Measurements from ENCODE around the gene NAV3. TPM values are rescaled to one million over a fixed set of nuclear protein-coding genes. Genes with fewer than 3 reads are reported as not detected.

NAV3 gene
- total and polyA plus RNA-seq, 9 donors: 10.5 to 63.9 (median 31.5) TPM

DNA sequence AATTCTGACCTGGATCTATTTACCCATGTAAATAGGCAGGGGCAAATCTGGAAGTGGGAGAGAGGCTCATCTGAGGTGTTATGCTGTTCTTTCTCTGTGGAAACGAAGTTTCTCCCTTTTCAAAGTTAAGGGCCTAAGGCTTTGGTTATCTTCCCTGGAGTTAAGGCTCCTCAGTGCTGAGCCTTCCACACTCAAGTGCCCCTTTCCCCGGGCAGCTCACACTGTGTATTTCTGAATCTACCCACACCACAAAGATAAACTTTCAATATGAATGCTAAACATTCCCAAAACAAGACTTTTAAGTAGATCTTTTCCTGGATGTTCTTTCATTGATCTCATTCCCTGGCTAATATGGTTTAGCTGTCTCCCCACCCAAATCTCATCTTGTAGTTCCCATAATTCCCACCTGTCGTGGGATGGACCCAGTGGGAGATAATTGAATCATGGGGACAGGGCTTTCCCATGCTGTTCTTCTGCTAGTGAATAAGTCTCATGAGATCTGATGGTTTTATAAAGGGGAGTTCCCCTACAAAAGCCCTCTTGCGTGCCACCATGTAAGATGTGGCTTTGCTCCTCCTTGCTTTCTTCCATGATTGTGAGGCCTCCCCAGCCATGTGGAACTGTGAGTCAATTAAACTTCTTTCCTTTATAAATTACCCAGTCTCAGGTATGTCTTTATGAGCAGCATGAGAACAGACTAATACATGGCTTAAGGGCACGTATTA is 251.1 kb downstream of the NAV3 start:
- no peaks in the 10 kb centered on the region for H3K4me1 ChIP-seq (ENCODE audit: insufficient read depth)
- WGBS, 3 donors: 96 to 97% (median 97%) methylated on average over 5 of the region's 5 CpGs
- no peaks in the 10 kb centered on the region for H3K27me3 ChIP-seq
- intact Hi-C loops (cut with DNase I): no loop called here
- DNase-seq: no peak
- no peaks in the 10 kb centered on the region for H3K36me3 ChIP-seq
- TF ChIP-seq, protein P1, sequence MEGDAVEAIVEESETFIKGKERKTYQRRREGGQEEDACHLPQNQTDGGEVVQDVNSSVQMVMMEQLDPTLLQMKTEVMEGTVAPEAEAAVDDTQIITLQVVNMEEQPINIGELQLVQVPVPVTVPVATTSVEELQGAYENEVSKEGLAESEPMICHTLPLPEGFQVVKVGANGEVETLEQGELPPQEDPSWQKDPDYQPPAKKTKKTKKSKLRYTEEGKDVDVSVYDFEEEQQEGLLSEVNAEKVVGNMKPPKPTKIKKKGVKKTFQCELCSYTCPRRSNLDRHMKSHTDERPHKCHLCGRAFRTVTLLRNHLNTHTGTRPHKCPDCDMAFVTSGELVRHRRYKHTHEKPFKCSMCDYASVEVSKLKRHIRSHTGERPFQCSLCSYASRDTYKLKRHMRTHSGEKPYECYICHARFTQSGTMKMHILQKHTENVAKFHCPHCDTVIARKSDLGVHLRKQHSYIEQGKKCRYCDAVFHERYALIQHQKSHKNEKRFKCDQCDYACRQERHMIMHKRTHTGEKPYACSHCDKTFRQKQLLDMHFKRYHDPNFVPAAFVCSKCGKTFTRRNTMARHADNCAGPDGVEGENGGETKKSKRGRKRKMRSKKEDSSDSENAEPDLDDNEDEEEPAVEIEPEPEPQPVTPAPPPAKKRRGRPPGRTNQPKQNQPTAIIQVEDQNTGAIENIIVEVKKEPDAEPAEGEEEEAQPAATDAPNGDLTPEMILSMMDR (IDR thresholded peaks at IDR 0.05): no peak
- TF ChIP-seq POLR2A (IDR thresholded peaks at IDR 0.05) (no peak), EP300 (IDR thresholded peaks at IDR 0.05) (no peak)
- no peak overlapping the region for H3K27ac ChIP-seq
- no peaks in the 10 kb centered on the region for H3K9me3 ChIP-seq
- H3K4me3 ChIP-seq: no peak overlapping the region

DNA sequence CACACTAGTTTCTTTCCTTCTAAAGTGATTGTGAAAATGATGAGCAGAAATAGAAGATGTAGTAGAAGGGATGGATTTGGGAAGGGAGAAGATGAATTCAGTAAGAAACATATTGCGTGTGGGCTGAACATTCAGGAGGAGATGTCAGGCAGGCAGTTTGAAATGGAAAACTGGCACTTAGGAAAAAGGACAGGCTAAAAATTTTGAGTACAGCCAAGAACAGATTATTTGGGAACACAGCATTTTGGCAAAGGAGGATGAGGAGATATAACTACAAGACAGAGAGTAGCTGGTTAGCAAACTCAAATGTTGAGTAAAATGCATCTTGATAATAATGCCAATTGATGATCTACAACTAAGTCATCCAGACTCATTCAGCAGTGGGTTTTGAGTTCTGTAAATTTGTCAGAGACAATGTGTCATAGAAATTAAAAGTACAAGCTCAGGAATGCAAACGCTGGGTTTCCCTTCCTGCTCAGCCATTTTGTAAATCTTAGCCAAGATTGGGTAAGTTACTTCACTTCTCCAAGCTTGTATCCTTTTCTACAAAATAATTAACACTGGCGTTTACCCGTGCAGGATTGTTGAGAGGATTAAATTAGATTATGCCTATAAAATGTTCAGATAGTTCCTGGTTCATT is 255.0 kb downstream of the NAV3 start:
- Histone ChIP-seq H3K27me3 (no peaks in the 10 kb centered on the region), H3K9me3 (no peaks in the 10 kb centered on the region), H3K4me3 (no peak overlapping the region), H3K27ac (no peak overlapping the region), H3K36me3 (no peaks in the 10 kb centered on the region), H3K4me1 (ENCODE audit: insufficient read depth) (peaks cover 1% of the 10 kb centered on the region)
- intact Hi-C loops (cut with DNase I): no loop called here
- DNase-seq: no peak
- WGBS, 3 donors: 80 to 88% (median 88%) methylated on average over 4 of the region's 4 CpGs
- no peak for TF ChIP-seq EP300 (IDR thresholded peaks at IDR 0.05)
- TF ChIP-seq POLR2A (IDR thresholded peaks at IDR 0.05): no peak

DNA sequence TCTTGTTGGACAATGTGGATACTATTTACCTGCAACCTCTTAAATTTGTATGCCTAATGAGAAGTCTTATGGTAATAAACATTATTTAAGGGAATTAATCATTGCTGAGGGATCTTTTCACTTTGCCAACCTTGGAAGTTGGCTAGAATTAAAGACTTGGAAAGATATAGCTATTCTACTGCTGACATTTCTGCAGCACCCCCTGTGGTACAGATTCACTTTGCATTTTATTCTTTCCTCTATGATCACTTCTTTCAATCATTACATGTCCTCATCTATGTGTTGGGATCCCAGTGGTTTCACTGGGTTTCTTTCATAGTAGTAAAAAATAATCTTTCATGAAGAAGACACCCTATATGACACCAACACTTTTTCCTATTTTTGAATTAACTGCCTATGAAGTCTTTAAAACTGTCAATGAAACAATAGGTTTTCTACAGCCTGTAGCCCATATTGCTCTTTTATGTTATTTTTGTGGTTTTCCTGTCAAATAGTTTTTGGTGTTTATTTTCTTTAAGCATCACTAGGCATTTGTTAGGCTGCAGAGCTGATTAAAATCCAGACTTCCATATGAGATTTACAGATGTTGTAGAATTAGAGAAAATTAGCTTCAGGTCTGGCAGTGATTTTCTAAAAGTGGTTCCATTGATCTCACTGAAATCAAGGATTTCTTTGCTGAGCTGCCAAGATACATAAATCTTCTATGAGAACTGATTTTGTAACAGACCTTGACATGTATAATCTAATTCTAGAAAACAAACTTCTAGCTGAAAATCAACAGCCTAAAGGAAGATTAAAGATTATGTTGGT is 256.1 kb downstream of the NAV3 start:
- Histone ChIP-seq H3K27ac (no peak overlapping the region), H3K27me3 (no peaks in the 10 kb centered on the region), H3K4me3 (no peak overlapping the region), H3K4me1 (ENCODE audit: insufficient read depth) (peaks cover 1% of the 10 kb centered on the region), H3K36me3 (no peaks in the 10 kb centered on the region), H3K9me3 (no peaks in the 10 kb centered on the region)
- DNase-seq: no peak
- TF ChIP-seq, protein P1 (IDR thresholded peaks at IDR 0.05): no peak
- no peak for TF ChIP-seq POLR2A (IDR thresholded peaks at IDR 0.05)
- TF ChIP-seq EP300 (IDR thresholded peaks at IDR 0.05): no peak
- intact Hi-C loops (cut with DNase I): no loop called here

DNA sequence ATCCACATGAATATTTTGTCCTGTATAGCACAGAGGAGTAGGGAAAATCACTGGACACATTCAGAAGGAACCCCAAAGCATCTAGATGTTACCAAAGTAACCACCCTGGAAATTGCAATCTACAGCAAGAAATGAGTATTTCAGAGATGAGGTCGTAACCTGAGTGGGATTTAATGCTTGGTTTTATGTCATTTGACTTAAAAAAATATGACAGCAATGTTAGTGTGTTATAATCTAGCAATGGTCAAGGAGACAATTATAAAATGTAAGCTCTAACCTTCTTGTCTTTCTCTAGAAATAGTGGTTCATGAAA is 256.6 kb downstream of the NAV3 start:
- Histone ChIP-seq H3K27ac (no peak overlapping the region), H3K9me3 (no peaks in the 10 kb centered on the region), H3K27me3 (no peaks in the 10 kb centered on the region), H3K4me1 (ENCODE audit: insufficient read depth) (peaks cover 1% of the 10 kb centered on the region), H3K4me3 (no peak overlapping the region), H3K36me3 (no peaks in the 10 kb centered on the region)
- intact Hi-C loops (cut with DNase I): no loop called here
- TF ChIP-seq, protein P1 (IDR thresholded peaks at IDR 0.05): no peak
- TF ChIP-seq POLR2A (IDR thresholded peaks at IDR 0.05): no peak
- TF ChIP-seq EP300 (IDR thresholded peaks at IDR 0.05): no peak
- no peak for DNase-seq
- WGBS, 3 donors: 90 to 97% (median 97%) methylated on average over 1 of the region's 1 CpG
